ENCODE results near the gene NPAS3.

DNA sequence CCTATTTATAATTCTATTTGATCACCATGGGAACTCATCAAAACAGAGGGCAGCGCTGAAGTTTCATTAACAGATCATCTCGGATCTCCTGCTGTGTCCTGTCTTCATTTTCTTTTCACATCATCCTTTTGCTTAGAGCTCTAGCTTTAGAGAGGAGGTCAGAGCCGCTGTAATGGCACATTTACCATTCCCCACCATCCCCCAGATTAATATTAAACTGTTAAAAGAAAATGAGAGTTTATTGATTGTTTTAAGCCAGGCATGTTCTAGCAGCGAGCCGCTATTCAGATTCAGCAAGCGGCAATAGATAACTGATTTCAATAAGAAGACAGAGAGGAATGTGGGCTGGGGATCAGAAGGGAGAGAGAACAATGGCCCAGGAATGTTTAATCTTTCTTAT, 703.4 kb downstream of the NPAS3 start:
- TF ChIP-seq, protein P1, sequence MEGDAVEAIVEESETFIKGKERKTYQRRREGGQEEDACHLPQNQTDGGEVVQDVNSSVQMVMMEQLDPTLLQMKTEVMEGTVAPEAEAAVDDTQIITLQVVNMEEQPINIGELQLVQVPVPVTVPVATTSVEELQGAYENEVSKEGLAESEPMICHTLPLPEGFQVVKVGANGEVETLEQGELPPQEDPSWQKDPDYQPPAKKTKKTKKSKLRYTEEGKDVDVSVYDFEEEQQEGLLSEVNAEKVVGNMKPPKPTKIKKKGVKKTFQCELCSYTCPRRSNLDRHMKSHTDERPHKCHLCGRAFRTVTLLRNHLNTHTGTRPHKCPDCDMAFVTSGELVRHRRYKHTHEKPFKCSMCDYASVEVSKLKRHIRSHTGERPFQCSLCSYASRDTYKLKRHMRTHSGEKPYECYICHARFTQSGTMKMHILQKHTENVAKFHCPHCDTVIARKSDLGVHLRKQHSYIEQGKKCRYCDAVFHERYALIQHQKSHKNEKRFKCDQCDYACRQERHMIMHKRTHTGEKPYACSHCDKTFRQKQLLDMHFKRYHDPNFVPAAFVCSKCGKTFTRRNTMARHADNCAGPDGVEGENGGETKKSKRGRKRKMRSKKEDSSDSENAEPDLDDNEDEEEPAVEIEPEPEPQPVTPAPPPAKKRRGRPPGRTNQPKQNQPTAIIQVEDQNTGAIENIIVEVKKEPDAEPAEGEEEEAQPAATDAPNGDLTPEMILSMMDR (IDR thresholded peaks at IDR 0.05) = no peak
- TF ChIP-seq EZH2 (IDR thresholded peaks at IDR 0.05) (no peak), EZH2phosphoT487 (IDR thresholded peaks at IDR 0.05) (no peak)
